Endodermal cell (in vitro differentiated cells): ENCODE measurements around the gene HOXD3. TPM values are rescaled to one million over a fixed set of nuclear protein-coding genes. Genes with fewer than 3 reads are reported as not detected.
A peak's percentile ranks its signal among the peaks of the same experiment; 100 is the strongest.

Experiments
- DNase-seq: peaks from one replicate; pipeline ENCODE4 v3.0.0-alpha.2; 2017
- H3K27ac ChIP-seq: 2 replicates; pipeline ENCODE4 v1.5.1; 2013; ENCODE audit warnings: mild to moderate bottlenecking, low read depth, low read length, moderate library complexity
- H3K27me3 ChIP-seq: 2 replicates; pipeline ENCODE4 v1.6.1; 2013; ENCODE audit warnings: mild to moderate bottlenecking, low read length, moderate library complexity; ENCODE audit not compliant: insufficient read depth, control insufficient read depth, poor library complexity, severe bottlenecking
- H3K36me3 ChIP-seq: 2 replicates; pipeline ENCODE4 v1.7.0; 2013; ENCODE audit warnings: mild to moderate bottlenecking, low read length, moderate library complexity; ENCODE audit not compliant: control insufficient read depth, insufficient read depth
- H3K4me1 ChIP-seq: one replicate; pipeline ENCODE4 v1.7.0; 2013; ENCODE audit warnings: low read length; ENCODE audit not compliant: control insufficient read depth, insufficient read depth
- H3K4me3 ChIP-seq: 2 replicates; pipeline ENCODE4 v1.5.1; 2013; ENCODE audit warnings: mild to moderate bottlenecking, low read length, moderate library complexity
- H3K9ac ChIP-seq: 2 replicates; pipeline ENCODE4 v1.6.1; 2013; ENCODE audit warnings: mild to moderate bottlenecking, low read length, moderate library complexity; ENCODE audit not compliant: poor library complexity, severe bottlenecking; ENCODE audit errors: extremely low read depth
- H3K9me3 ChIP-seq: 2 replicates; pipeline ENCODE4 v1.6.1; 2013; ENCODE audit warnings: mild to moderate bottlenecking, low read length, moderate library complexity; ENCODE audit not compliant: control insufficient read depth
- H3K27ac Mint-ChIP-seq: 2 replicates; pipeline ENCODE4 v1.8.0; 2020; ENCODE audit warnings: mixed read lengths
- H3K27me3 Mint-ChIP-seq: 2 replicates; pipeline ENCODE4 v1.8.0; 2021; ENCODE audit warnings: mild to moderate bottlenecking, mixed read lengths; ENCODE audit not compliant: insufficient read depth
- H3K36me3 Mint-ChIP-seq: 2 replicates; pipeline ENCODE4 v1.8.0; 2020; ENCODE audit warnings: low read depth, mixed read lengths
- H3K4me1 Mint-ChIP-seq: 2 replicates; pipeline ENCODE4 v1.8.0; 2020; ENCODE audit warnings: mixed read lengths
- H3K4me3 Mint-ChIP-seq: 2 replicates; pipeline ENCODE4 v1.8.0; 2020; ENCODE audit warnings: mild to moderate bottlenecking, moderate library complexity, mixed read lengths
- H3K9me3 Mint-ChIP-seq: 2 replicates; pipeline ENCODE4 v1.8.0; 2020; ENCODE audit warnings: mild to moderate bottlenecking, mixed read lengths
- CTCF ChIP-seq: fragments of 200-600 bp; sonication (generic); conservative IDR thresholded peaks from 2 replicates; pipeline ENCODE4 v1.5.0; 2021; ENCODE audit warnings: antibody characterized with exemption, mild to moderate bottlenecking
- WGBS, 2 experiments: methylation state at CpG; one replicate each; pipeline versions ENCODE4 v1.1.5 to v1.1.7; 2013; ENCODE audit warnings: missing lambda C conversion rate in 2 of 2, mixed read lengths in 1 of 2; ENCODE audit not compliant: insufficient coverage in 1 of 2, insufficient read length in 1 of 2; 5-methylcytosine and 5-hydroxymethylcytosine counted together
- total RNA-seq, 2 donors: library from RNA; stranded (reverse); fragmentation: NEBNext Ultra II Directional in 1 of 2; extraction: Animal tissue kit (Norgen Biotek cat#: 25700) in 1 of 2; gene quantifications; 2 replicates in 1 of 2; 3 replicates in 1 of 2; pipeline ENCODE4 v1.2.1, GENCODE V29; 2021

The HOXD3 gene
- total RNA-seq, 2 donors from 2014 or later = not detected

GRCh38 chr2:176130147-176130956 is 26.8 kb upstream of the HOXD3 start:
- H3K27ac ChIP-seq = no peak overlapping the region
- TF ChIP-seq CTCF = no peak

GRCh38 chr2:176130957-176131847 is 25.9 kb upstream of the HOXD3 start:
- DNase-seq = no peak
- Mint-ChIP-seq H3K27me3 (peaks cover 96% of the 10 kb centered on the region), H3K9me3 (no peaks in the 10 kb centered on the region), H3K36me3 (no peaks in the 10 kb centered on the region), H3K4me1 (peaks cover 12% of the 10 kb centered on the region), H3K4me3 (no peak overlapping the region), H3K27ac (no peak overlapping the region)
- WGBS, 2 experiments = 13 to 17% methylated on average over 10 to 13 of the region's 15 CpGs
- Histone ChIP-seq H3K4me1 (no peaks in the 10 kb centered on the region), H3K4me3 (no peak overlapping the region), H3K9me3 (no peaks in the 10 kb centered on the region), H3K36me3 (no peaks in the 10 kb centered on the region), H3K9ac (no peak overlapping the region), H3K27ac (no peak overlapping the region), H3K27me3 (peaks cover 100% of the 10 kb centered on the region)
- no peak for TF ChIP-seq CTCF

More at GRCh38 chr2:176130147-176130956, 26.8 kb upstream of the HOXD3 start:
- no peaks in the 10 kb centered on the region for H3K36me3 Mint-ChIP-seq
- H3K4me1 Mint-ChIP-seq = peaks cover 12% of the 10 kb centered on the region
- DNase-seq = peak; percentile 78
- H3K36me3 ChIP-seq = no peaks in the 10 kb centered on the region
- H3K27ac Mint-ChIP-seq = no peak overlapping the region
- peaks cover 96% of the 10 kb centered on the region for H3K27me3 Mint-ChIP-seq
- no peaks in the 10 kb centered on the region for H3K4me1 ChIP-seq
- peaks cover 100% of the 10 kb centered on the region for H3K27me3 ChIP-seq
- 1 to 2% methylated on average over 13 to 100 of the region's 100 CpGs for WGBS, 2 experiments
- H3K9ac ChIP-seq = no peak overlapping the region
- peak overlapping the region; percentile 33 for H3K4me3 Mint-ChIP-seq
- H3K4me3 ChIP-seq = no peak overlapping the region
- no peaks in the 10 kb centered on the region for H3K9me3 Mint-ChIP-seq
- no peaks in the 10 kb centered on the region for H3K9me3 ChIP-seq

- Histone ChIP-seq H3K4me3 (no peak overlapping the region), H3K27me3 (peaks cover 100% of the 10 kb centered on the region), H3K36me3 (no peaks in the 10 kb centered on the region), H3K4me1 (peaks cover under 1% of the 10 kb centered on the region), H3K27ac (no peak overlapping the region), H3K9me3 (no peaks in the 10 kb centered on the region), H3K9ac (no peak overlapping the region)
- no peak for TF ChIP-seq CTCF
- Mint-ChIP-seq H3K4me3 (no peak overlapping the region), H3K4me1 (peaks cover 12% of the 10 kb centered on the region), H3K9me3 (no peaks in the 10 kb centered on the region), H3K27me3 (peaks cover 96% of the 10 kb centered on the region), H3K36me3 (no peaks in the 10 kb centered on the region), H3K27ac (no peak overlapping the region)
- DNase-seq = no peak
- 30% methylated on average over 3 of the region's 4 CpGs; no CpG with 5 or more reads in 1 of the 2 experiments for WGBS, 2 experiments
Observed at GRCh38 chr2:176131848-176132158, 25.3 kb upstream of the HOXD3 start.
